Measurements from ENCODE around the gene GJA1.

DNA sequence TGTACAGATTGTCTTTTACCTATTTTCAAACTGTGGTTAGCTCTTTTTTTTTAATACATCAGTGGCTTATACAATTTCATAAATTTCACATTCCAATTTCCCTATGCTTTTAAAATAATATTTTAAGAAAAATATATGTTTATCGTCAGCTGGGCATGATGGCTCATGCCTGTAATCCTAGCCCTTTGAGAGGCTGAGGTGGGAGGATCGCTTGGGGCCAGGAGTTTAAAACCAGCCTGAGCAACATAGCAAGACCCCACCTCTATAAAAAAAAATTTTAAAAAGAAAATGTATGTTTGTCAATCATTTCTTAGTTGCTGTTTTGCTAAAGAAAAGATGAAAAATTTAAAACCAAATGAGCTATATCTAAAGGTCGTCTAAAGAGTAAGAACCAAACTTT, 3.4 kb downstream of the GJA1 start:
- TF ChIP-seq, protein P1, sequence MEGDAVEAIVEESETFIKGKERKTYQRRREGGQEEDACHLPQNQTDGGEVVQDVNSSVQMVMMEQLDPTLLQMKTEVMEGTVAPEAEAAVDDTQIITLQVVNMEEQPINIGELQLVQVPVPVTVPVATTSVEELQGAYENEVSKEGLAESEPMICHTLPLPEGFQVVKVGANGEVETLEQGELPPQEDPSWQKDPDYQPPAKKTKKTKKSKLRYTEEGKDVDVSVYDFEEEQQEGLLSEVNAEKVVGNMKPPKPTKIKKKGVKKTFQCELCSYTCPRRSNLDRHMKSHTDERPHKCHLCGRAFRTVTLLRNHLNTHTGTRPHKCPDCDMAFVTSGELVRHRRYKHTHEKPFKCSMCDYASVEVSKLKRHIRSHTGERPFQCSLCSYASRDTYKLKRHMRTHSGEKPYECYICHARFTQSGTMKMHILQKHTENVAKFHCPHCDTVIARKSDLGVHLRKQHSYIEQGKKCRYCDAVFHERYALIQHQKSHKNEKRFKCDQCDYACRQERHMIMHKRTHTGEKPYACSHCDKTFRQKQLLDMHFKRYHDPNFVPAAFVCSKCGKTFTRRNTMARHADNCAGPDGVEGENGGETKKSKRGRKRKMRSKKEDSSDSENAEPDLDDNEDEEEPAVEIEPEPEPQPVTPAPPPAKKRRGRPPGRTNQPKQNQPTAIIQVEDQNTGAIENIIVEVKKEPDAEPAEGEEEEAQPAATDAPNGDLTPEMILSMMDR (IDR thresholded peaks at IDR 0.05), result no peak
- TF ChIP-seq ZFX (IDR thresholded peaks at IDR 0.05; ENCODE audit: borderline replicate concordance), result no peak
